ENCODE results near the gene ALKBH1. TPM values are rescaled to one million over a fixed set of nuclear protein-coding genes. Genes with fewer than 3 reads are reported as not detected.

ALKBH1 gene
- polyA plus RNA-seq, 1 donor (not counting 4 experiments of a cell fraction or from before 2014, with no cell fraction given): 13.0 TPM

DNA sequence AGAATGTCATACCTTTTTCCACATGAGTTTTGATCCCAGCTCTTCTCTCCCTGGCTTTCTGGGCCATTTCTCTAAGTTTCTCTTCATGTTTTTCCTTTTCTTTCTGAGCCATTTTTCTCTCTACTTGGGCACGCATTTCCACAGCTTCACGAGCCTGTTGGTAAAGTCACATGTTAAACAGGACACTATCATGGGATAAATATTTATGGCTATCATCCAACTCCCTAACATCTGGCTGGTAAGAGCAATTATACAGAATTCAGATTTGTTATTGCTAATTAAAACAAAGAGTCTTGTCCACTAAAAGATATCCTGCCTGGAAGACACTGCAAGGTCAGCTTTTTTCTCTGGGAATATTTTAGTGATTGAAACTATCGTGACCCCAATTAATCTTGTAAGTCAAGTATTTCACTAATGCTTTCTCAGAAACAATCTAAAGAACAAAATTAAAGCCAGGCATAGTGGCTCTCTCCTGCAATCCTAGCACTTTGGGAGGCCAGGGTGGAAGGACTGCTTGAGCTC, 23.2 kb upstream of the ALKBH1 start:
- H3K27ac ChIP-seq (ENCODE audit: control insufficient read depth, insufficient read depth, low read length): no peak overlapping the region
- no peak for DNase-seq (ENCODE audit: low read depth, low spot score)
- dilution Hi-C loops (cut with MboI; ENCODE audit: extremely low pct_ligation_motif_present, low sequenced_read_pairs): no loop called here
- H3K9ac ChIP-seq (ENCODE audit: control insufficient read depth, extremely low read depth, insufficient read depth, low read length): no peak overlapping the region
- H3K9me1 ChIP-seq (ENCODE audit: control insufficient read depth, extremely low read depth, insufficient read depth, low read length): no peaks in the 10 kb centered on the region
- H3K9me3 ChIP-seq (ENCODE audit: control insufficient read depth, low read depth, low read length): no peaks in the 10 kb centered on the region
- no peaks in the 10 kb centered on the region for H4K20me1 ChIP-seq (ENCODE audit: control insufficient read depth, extremely low read depth, insufficient read depth, low read length)
- H3K36me3 ChIP-seq (ENCODE audit: control insufficient read depth in 2 of 2, extremely low read depth in 1 of 2, insufficient read depth in 2 of 2, low read length in 2 of 2): peaks cover 10 to 15% of the 10 kb centered on the region in 2 experiments
- no peaks in the 10 kb centered on the region for H3K27me3 ChIP-seq (ENCODE audit: control insufficient read depth, extremely low read depth, insufficient read depth, low read length)
- no peak overlapping the region for H3K4me2 ChIP-seq (ENCODE audit: control insufficient read depth, extremely low read depth, insufficient read depth, low read depth, low read length)
- TF ChIP-seq EZH2 (IDR thresholded peaks at IDR 0.05; ENCODE audit: low read length): no peak
- TF ChIP-seq, protein P1, sequence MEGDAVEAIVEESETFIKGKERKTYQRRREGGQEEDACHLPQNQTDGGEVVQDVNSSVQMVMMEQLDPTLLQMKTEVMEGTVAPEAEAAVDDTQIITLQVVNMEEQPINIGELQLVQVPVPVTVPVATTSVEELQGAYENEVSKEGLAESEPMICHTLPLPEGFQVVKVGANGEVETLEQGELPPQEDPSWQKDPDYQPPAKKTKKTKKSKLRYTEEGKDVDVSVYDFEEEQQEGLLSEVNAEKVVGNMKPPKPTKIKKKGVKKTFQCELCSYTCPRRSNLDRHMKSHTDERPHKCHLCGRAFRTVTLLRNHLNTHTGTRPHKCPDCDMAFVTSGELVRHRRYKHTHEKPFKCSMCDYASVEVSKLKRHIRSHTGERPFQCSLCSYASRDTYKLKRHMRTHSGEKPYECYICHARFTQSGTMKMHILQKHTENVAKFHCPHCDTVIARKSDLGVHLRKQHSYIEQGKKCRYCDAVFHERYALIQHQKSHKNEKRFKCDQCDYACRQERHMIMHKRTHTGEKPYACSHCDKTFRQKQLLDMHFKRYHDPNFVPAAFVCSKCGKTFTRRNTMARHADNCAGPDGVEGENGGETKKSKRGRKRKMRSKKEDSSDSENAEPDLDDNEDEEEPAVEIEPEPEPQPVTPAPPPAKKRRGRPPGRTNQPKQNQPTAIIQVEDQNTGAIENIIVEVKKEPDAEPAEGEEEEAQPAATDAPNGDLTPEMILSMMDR (optimal IDR thresholded peaks at IDR 0.05 in 1 of 3, IDR thresholded peaks at IDR 0.05 in 1 of 3, conservative IDR thresholded peaks at IDR 0.05 in 1 of 3; ENCODE audit: extremely low read depth in 1 of 3, insufficient read depth in 2 of 3, low read length in 3 of 3): no peak
- FAIRE-seq: no peak
- H3K4me3 ChIP-seq (ENCODE audit: control insufficient read depth in 2 of 3, extremely low read depth in 1 of 3, insufficient read depth in 2 of 3, low read depth in 1 of 3, low read length in 3 of 3): no peak overlapping the region
- H2AFZ ChIP-seq (ENCODE audit: control insufficient read depth, low read length): no peak overlapping the region
- no peaks in the 10 kb centered on the region for H3K4me1 ChIP-seq (ENCODE audit: control insufficient read depth, extremely low read depth, insufficient read depth, low read length)
- no peaks in the 10 kb centered on the region for H3K79me2 ChIP-seq (ENCODE audit: control insufficient read depth, insufficient read depth, low read length)

DNA sequence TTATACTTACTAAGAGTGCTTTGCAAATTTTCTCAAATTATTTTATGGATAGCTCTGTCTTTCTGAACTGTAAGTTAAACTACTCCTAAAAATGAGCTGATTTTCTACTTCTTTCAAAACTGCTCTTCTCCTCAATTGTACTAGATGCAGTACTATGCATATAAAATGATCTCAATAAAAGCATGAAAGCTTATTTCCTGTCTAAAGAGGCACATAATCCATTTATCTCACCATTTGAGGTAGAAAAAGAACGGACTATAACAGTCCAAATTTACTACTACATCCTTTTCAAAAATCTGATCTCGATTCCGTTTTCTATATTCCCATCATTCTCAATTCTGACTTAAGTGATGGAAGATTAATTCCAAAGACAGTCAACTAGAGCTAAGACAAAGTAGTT, 14.5 kb upstream of the ALKBH1 start:
- dilution Hi-C loops (cut with MboI; ENCODE audit: extremely low pct_ligation_motif_present, low sequenced_read_pairs): no loop called here
- no peak overlapping the region for H3K9ac ChIP-seq (ENCODE audit: control insufficient read depth, extremely low read depth, insufficient read depth, low read length)
- no peak overlapping the region for H2AFZ ChIP-seq (ENCODE audit: control insufficient read depth, low read length)
- H3K79me2 ChIP-seq (ENCODE audit: control insufficient read depth, insufficient read depth, low read length): no peaks in the 10 kb centered on the region
- FAIRE-seq (no peak), DNase-seq (ENCODE audit: low read depth, low spot score) (no peak)
- no peak overlapping the region for H3K4me3 ChIP-seq (ENCODE audit: control insufficient read depth in 2 of 3, extremely low read depth in 1 of 3, insufficient read depth in 2 of 3, low read depth in 1 of 3, low read length in 3 of 3)
- H3K4me2 ChIP-seq (ENCODE audit: control insufficient read depth, extremely low read depth, insufficient read depth, low read depth, low read length): no peak overlapping the region
- H3K4me1 ChIP-seq (ENCODE audit: control insufficient read depth, extremely low read depth, insufficient read depth, low read length): no peaks in the 10 kb centered on the region
- H3K9me1 ChIP-seq (ENCODE audit: control insufficient read depth, extremely low read depth, insufficient read depth, low read length): no peaks in the 10 kb centered on the region
- peaks cover 11 to 14% of the 10 kb centered on the region in 2 experiments for H3K36me3 ChIP-seq (ENCODE audit: control insufficient read depth in 2 of 2, extremely low read depth in 1 of 2, insufficient read depth in 2 of 2, low read length in 2 of 2)
- H4K20me1 ChIP-seq (ENCODE audit: control insufficient read depth, extremely low read depth, insufficient read depth, low read length): no peaks in the 10 kb centered on the region
- TF ChIP-seq, protein P1 (optimal IDR thresholded peaks at IDR 0.05 in 1 of 3, IDR thresholded peaks at IDR 0.05 in 1 of 3, conservative IDR thresholded peaks at IDR 0.05 in 1 of 3; ENCODE audit: extremely low read depth in 1 of 3, insufficient read depth in 2 of 3, low read length in 3 of 3): no peak
- no peak for TF ChIP-seq EZH2 (IDR thresholded peaks at IDR 0.05; ENCODE audit: low read length)
- no peak overlapping the region for H3K27ac ChIP-seq (ENCODE audit: control insufficient read depth, insufficient read depth, low read length)
- no peaks in the 10 kb centered on the region for H3K27me3 ChIP-seq (ENCODE audit: control insufficient read depth, extremely low read depth, insufficient read depth, low read length)
- H3K9me3 ChIP-seq (ENCODE audit: control insufficient read depth, low read depth, low read length): no peaks in the 10 kb centered on the region
